Measurements from ENCODE around the gene MAN1B1. TPM values are rescaled to one million over a fixed set of nuclear protein-coding genes. Genes with fewer than 3 reads are reported as not detected.
"Not testable (repeated sequence)": the region's sequence is repeated elsewhere in the genome, so short reads cannot be mapped to it uniquely, and the experiment has no call there.

Gene MAN1B1
- total RNA-seq, 1 experiment from 2014 or later, result 46.5 TPM

DNA sequence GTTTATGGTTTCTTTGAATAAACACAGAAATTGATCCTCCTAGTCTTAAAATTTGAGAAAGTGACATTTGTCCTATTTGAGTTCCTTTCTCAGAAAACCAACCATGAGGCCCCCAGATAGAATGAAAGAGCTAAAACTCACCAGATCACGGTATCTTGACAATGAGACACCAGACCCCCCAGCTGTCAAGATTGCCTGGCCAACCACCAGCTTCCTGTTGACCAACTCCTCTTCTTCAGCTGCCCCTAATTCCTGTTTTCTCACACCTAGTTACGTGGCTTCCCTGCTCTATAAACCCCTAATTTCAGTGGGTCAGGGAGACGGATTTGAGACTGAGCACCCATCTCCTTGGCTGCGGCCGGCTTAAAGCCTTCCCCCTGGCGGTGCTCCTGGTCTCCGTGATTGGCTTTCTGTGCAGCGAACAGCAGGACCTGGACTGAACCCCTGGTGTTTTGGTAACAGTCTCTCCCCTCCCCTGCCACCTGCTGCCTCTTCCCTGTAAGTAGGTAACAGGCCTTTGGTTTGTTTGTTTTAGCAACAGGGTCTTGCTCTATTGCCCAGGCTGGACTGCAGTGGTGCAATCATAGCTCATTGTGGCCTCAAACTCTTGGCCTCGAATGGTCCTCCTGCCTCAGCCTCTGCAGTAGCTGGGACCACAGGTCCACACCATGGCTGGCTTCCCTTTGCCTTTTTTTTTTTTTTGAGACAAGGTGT is 28.1 kb upstream of the MAN1B1 start:
- Mint-ChIP-seq H3K4me3 (ENCODE audit: unreplicated experiment) (no peak overlapping the region), H3K36me3 (ENCODE audit: insufficient read depth, unreplicated experiment) (no peaks in the 10 kb centered on the region), H3K27ac (ENCODE audit: low read depth, unreplicated experiment) (no peak overlapping the region), H3K9me3 (ENCODE audit: unreplicated experiment) (no peaks in the 10 kb centered on the region), H3K4me1 (ENCODE audit: insufficient read depth, unreplicated experiment) (peaks cover 13% of the 10 kb centered on the region), H3K27me3 (ENCODE audit: insufficient read depth, unreplicated experiment) (no peaks in the 10 kb centered on the region)
- TF ChIP-seq CTCF (IDR thresholded peaks at IDR 0.05; ENCODE audit: unreplicated experiment), result no peak
- intact Hi-C loops (cut with micrococcal nuclease), result no loop called here
- ChIA-PET CTCF (interaction anchor here (0.6 to 3.4 kb wide), 8 partner anchors 8 to 330 kb away, joined by 3 to 18 read pairs (median 5); partner anchors contain the start of gene NPDC1), POLR2A (interaction anchor here (1.3 kb wide), 1 partner anchor 26 kb away, joined by 3 read pairs; no protein-coding TSS in a partner anchor)
- DNase-seq (ENCODE audit: unreplicated experiment), result no peak
- no TSS peak for BruUV-seq (replicated peaks)

GRCh38 chr9:137062384-137062783 is 24.4 kb upstream of the MAN1B1 start:
- BruUV-seq (replicated peaks), result TSS peak; percentile 75
- H3K4me3 Mint-ChIP-seq (ENCODE audit: unreplicated experiment), result peak overlapping the region; percentile 33
- no peaks in the 10 kb centered on the region for H3K27me3 Mint-ChIP-seq (ENCODE audit: insufficient read depth, unreplicated experiment)
- intact Hi-C loops (cut with micrococcal nuclease), result no loop called here
- ChIA-PET POLR2A (interaction anchor here (0.7 kb wide), 1 partner anchor 125 kb away, joined by 3 read pairs; no protein-coding TSS in a partner anchor), CTCF (interaction anchor here (1.9 to 10.9 kb wide), 4 partner anchors 10 to 34 kb away, joined by 13 to 170 read pairs (median 52); partner anchors contain the start of genes ABCA2, FUT7, MAN1B1 and NPDC1)
- DNase-seq (ENCODE audit: unreplicated experiment), result peak; percentile 73
- no peaks in the 10 kb centered on the region for H3K9me3 Mint-ChIP-seq (ENCODE audit: unreplicated experiment)
- no peak overlapping the region for H3K27ac Mint-ChIP-seq (ENCODE audit: low read depth, unreplicated experiment)
- peaks cover 13% of the 10 kb centered on the region for H3K4me1 Mint-ChIP-seq (ENCODE audit: insufficient read depth, unreplicated experiment)
- no peak for TF ChIP-seq CTCF (IDR thresholded peaks at IDR 0.05; ENCODE audit: unreplicated experiment)
- H3K36me3 Mint-ChIP-seq (ENCODE audit: insufficient read depth, unreplicated experiment), result no peaks in the 10 kb centered on the region

GRCh38 chr9:137062798-137063197 is 24.0 kb upstream of the MAN1B1 start:
- H3K27ac Mint-ChIP-seq (ENCODE audit: low read depth, unreplicated experiment); H3K36me3 Mint-ChIP-seq (ENCODE audit: insufficient read depth, unreplicated experiment); H3K9me3 Mint-ChIP-seq (ENCODE audit: unreplicated experiment); DNase-seq (ENCODE audit: unreplicated experiment); H3K4me3 Mint-ChIP-seq (ENCODE audit: unreplicated experiment); H3K27me3 Mint-ChIP-seq (ENCODE audit: insufficient read depth, unreplicated experiment); BruUV-seq (replicated peaks); intact Hi-C loops (cut with micrococcal nuclease): not testable (repeated sequence)
- POLR2A ChIA-PET, result interaction anchor here (0.7 to 2.3 kb wide), 2 partner anchors 16 to 125 kb away, joined by 3 to 12 read pairs; partner anchors contain the start of gene NPDC1
- peaks cover 13% of the 10 kb centered on the region for H3K4me1 Mint-ChIP-seq (ENCODE audit: insufficient read depth, unreplicated experiment)
- CTCF ChIA-PET, result interaction anchor here (1.2 to 10.9 kb wide), 5 partner anchors 11 to 66 kb away, joined by 3 to 170 read pairs (median 18); partner anchors contain the start of genes ABCA2, CLIC3, FUT7 and MAN1B1

DNA sequence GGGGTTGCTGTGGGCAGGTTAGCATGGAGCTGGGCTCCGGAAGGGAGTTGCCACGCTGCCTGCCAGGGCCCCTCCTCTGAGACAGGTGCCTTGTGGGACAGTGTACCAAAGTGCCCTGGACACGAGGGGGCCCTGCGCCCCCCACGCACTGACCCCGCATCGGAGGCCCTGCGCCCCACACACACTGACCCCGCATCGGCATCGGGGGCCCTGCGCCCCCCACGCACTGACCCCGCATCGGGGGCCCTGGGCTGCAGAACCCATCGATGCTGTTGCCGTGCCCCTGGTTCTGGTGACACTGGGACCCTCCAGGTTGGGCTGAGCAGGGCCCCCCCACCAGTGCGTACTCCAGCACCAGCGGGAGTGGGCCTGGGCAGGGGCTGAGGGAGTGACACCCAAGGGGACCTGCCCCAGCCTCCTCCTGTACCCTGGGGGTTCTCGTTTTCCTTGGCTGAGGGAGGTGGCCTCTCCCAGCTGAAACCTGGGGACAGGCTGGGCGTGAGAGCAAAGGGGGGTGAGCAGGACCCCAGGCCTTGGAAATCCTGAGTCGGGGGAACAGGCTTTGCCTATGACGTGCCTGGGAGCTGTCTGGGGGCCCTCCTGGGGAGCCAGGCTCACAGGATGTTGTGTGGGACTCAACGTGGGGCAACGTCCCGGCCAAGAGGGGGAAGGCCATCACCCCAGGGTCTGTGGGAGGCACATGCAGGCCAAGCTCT is 23.3 kb upstream of the MAN1B1 start:
- no peak overlapping the region for H3K27ac Mint-ChIP-seq (ENCODE audit: low read depth, unreplicated experiment)
- no peaks in the 10 kb centered on the region for H3K9me3 Mint-ChIP-seq (ENCODE audit: unreplicated experiment)
- H3K4me3 Mint-ChIP-seq (ENCODE audit: unreplicated experiment), result no peak overlapping the region
- ChIA-PET POLR2A (interaction anchor here (0.7 to 2.3 kb wide), 4 partner anchors 17 to 124 kb away, joined by 3 to 13 read pairs (median 8); partner anchors contain the start of genes MAN1B1 and NPDC1), CTCF (interaction anchor here (0.6 to 10.9 kb wide), 12 partner anchors 8 to 663 kb away, joined by 3 to 170 read pairs (median 5); partner anchors contain the start of genes ABCA2, CLIC3, FUT7 and MAN1B1)
- peaks cover 17% of the 10 kb centered on the region for H3K4me1 Mint-ChIP-seq (ENCODE audit: insufficient read depth, unreplicated experiment)
- no TSS peak for BruUV-seq (replicated peaks)
- no peak for TF ChIP-seq CTCF (IDR thresholded peaks at IDR 0.05; ENCODE audit: unreplicated experiment)
- DNase-seq (ENCODE audit: unreplicated experiment), result no peak
- intact Hi-C loops (cut with micrococcal nuclease), result loop anchor here (1.0 kb wide), 1 partner anchor 17 kb away; the partner anchor contains the start of gene NPDC1
- H3K36me3 Mint-ChIP-seq (ENCODE audit: insufficient read depth, unreplicated experiment), result no peaks in the 10 kb centered on the region
- H3K27me3 Mint-ChIP-seq (ENCODE audit: insufficient read depth, unreplicated experiment), result no peaks in the 10 kb centered on the region

Data from MCF 10A (cell line).